Fibroblast of lung (primary cell): ENCODE data around the gene MYLK. TPM values are rescaled to one million over a fixed set of nuclear protein-coding genes. Genes with fewer than 3 reads are reported as not detected.

Experiments used
- DNase-seq, 2 donors: peaks; one replicate each; pipeline versions ENCODE4 v3.0.0 to v3.0.0-alpha.2; 2010; ENCODE audit warnings: low read depth in 2 of 2
- H2AFZ ChIP-seq: 2 replicates; pipeline ENCODE4 v1.5.1; 2012; ENCODE audit warnings: low read length, control low read depth, inconsistent platforms
- H3K27ac ChIP-seq: 2 replicates; pipeline ENCODE4 v1.5.1; 2011; ENCODE audit warnings: low read length, control low read depth; ENCODE audit not compliant: insufficient read depth
- H3K27me3 ChIP-seq: 2 replicates; pipeline ENCODE4 v1.5.1; 2011; ENCODE audit warnings: mild to moderate bottlenecking, low read length; ENCODE audit not compliant: control insufficient read depth, insufficient read depth
- H3K36me3 ChIP-seq: 2 replicates; pipeline ENCODE4 v1.5.1; 2011; ENCODE audit warnings: low read length; ENCODE audit not compliant: control insufficient read depth, insufficient read depth
- H3K4me1 ChIP-seq: 2 replicates; pipeline ENCODE4 v1.5.1; 2011; ENCODE audit warnings: low read length; ENCODE audit not compliant: control insufficient read depth, insufficient read depth; ENCODE audit errors: extremely low read depth
- H3K4me2 ChIP-seq: 2 replicates; pipeline ENCODE4 v1.5.1; 2011; ENCODE audit warnings: low read length, control low read depth; ENCODE audit not compliant: insufficient read depth; ENCODE audit errors: extremely low read depth
- H3K4me3 ChIP-seq, 4 experiments: fragments of 200-600 bp in 1 of 4; sonication (generic) in 1 of 4; replicated peaks in 1 of 4; 2 replicates each; pipeline ENCODE4 v1.5.1; 2011 to 2016; ENCODE audit warnings: low read length in 4 of 4, low read depth in 3 of 4, mild to moderate bottlenecking in 3 of 4, control low read depth in 2 of 4, inconsistent platforms in 1 of 4, mixed read lengths in 1 of 4; ENCODE audit not compliant: insufficient read depth in 1 of 4; ENCODE audit errors: control extremely low read depth in 1 of 4
- H3K79me2 ChIP-seq: 2 replicates; pipeline ENCODE4 v1.5.1; 2012; ENCODE audit warnings: mild to moderate bottlenecking, low read length, inconsistent platforms; ENCODE audit not compliant: control insufficient read depth, insufficient read depth
- H3K9ac ChIP-seq: 2 replicates; pipeline ENCODE4 v1.5.1; 2011; ENCODE audit warnings: mild to moderate bottlenecking, low read length, control low read depth; ENCODE audit not compliant: insufficient read depth
- H3K9me3 ChIP-seq: 2 replicates; pipeline ENCODE4 v1.5.1; 2012; ENCODE audit warnings: low read depth, low read length; ENCODE audit not compliant: control insufficient read depth, insufficient read depth
- H4K20me1 ChIP-seq: 2 replicates; pipeline ENCODE4 v1.5.1; 2011; ENCODE audit warnings: low read length; ENCODE audit not compliant: control insufficient read depth, insufficient read depth; ENCODE audit errors: extremely low read depth
- EZH2 ChIP-seq: IDR thresholded peaks from 2 replicates; pipeline ENCODE4 v1.5.1; 2012; ENCODE audit warnings: low read length, control low read depth, mild to moderate bottlenecking; ENCODE audit errors: missing control alignments
- polyA plus RNA-seq, 2 donors: library from polyadenylated mRNA; depleted of rRNA in 1 of 2; stranded (reverse) in 1 of 2; unstranded in 1 of 2; fragments of >200 nt; gene quantifications; 2 replicates each; pipeline ENCODE4 v1.2.1, GENCODE V29; 2011 to 2012; ENCODE audit warnings: missing spikeins in 1 of 2
- total RNA-seq: library from RNA; depleted of rRNA; stranded (reverse); fragments of >200 nt; gene quantifications from 2 replicates; pipeline ENCODE4 v1.2.1, GENCODE V29; 2014
- TF ChIP-seq, protein P1 (sequence below), 2 donors: IDR thresholded peaks in 1 of 2; conservative IDR thresholded peaks in 1 of 2; 1 replicate in 1 of 2; 2 replicates in 1 of 2; pipeline ENCODE4 v1.5.1; 2011 to 2012; ENCODE audit warnings: low read length in 2 of 2, control low read depth in 1 of 2, inconsistent platforms in 1 of 2, low read depth in 1 of 2, mild to moderate bottlenecking in 1 of 2

MYLK gene
- total and polyA plus RNA-seq, 2 donors (not counting 1 experiment from before 2014, with no cell fraction given), result 918 to 941 TPM

DNA sequence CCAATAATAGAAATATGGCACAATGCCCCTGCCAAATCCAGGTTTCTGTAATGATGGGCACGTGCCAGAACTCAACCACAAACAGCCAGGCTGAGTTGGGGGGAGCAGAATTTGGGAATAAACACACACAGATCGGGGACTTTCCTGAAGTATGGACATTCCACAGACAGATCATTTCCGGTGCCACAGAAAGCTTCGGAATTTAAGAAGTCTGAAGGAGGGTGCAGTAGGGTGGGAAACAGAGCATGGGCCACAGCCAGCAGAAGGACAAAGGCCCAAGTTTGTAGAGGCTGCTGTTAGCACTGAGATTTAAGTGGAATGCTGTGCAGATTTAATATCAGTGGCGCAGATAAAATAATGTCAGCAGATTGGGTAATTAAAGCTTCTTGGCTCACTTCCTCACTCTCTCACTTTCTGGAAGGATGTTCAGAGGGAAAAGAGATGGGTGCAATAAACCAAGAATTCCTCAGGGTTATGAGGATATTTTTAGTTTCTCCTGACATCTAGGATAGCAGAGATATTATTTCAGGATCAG is 67.4 kb downstream of the MYLK start:
- H3K9me3 ChIP-seq, result no peaks in the 10 kb centered on the region
- H3K4me3 ChIP-seq, result no peak overlapping the region
- H3K27ac ChIP-seq, result peak overlapping the region; percentile 44
- no peak overlapping the region for H2AFZ ChIP-seq
- H3K4me2 ChIP-seq, result no peak overlapping the region
- H3K79me2 ChIP-seq, result peaks cover 2% of the 10 kb centered on the region
- peaks cover 38% of the 10 kb centered on the region for H3K4me1 ChIP-seq
- DNase-seq, result peak; percentile 59 to 95
- peaks cover 10% of the 10 kb centered on the region for H3K36me3 ChIP-seq
- H4K20me1 ChIP-seq, result no peaks in the 10 kb centered on the region
- H3K27me3 ChIP-seq, result no peaks in the 10 kb centered on the region
- no peak overlapping the region for H3K9ac ChIP-seq
- TF ChIP-seq, protein P1, sequence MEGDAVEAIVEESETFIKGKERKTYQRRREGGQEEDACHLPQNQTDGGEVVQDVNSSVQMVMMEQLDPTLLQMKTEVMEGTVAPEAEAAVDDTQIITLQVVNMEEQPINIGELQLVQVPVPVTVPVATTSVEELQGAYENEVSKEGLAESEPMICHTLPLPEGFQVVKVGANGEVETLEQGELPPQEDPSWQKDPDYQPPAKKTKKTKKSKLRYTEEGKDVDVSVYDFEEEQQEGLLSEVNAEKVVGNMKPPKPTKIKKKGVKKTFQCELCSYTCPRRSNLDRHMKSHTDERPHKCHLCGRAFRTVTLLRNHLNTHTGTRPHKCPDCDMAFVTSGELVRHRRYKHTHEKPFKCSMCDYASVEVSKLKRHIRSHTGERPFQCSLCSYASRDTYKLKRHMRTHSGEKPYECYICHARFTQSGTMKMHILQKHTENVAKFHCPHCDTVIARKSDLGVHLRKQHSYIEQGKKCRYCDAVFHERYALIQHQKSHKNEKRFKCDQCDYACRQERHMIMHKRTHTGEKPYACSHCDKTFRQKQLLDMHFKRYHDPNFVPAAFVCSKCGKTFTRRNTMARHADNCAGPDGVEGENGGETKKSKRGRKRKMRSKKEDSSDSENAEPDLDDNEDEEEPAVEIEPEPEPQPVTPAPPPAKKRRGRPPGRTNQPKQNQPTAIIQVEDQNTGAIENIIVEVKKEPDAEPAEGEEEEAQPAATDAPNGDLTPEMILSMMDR (conservative IDR thresholded peaks at IDR 0.05 in 1 of 2, IDR thresholded peaks at IDR 0.05 in 1 of 2; ENCODE audit: low read depth in 1 of 2, low read length in 2 of 2), result no peak
- TF ChIP-seq EZH2, result no peak

DNA sequence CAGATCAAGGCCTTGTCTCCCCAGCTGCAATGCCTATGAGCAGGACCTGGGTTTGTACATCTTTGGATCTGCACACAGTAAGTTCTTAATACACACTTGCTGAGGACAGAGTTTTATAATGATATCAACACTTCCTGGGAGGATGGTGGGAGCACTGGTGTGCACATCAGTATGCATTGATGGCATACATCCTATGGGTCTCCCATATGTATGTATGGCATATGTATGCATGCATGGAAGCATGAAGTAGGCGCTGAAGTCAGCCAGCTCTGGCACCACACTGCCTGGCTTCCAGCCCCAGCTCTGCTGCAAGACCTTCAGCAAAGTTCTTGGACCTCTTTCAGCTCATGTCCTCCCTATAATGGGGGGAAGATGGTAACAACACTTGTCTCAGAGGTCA is 68.2 kb downstream of the MYLK start:
- H3K27ac ChIP-seq, result no peak overlapping the region
- no peak overlapping the region for H2AFZ ChIP-seq
- H4K20me1 ChIP-seq, result no peaks in the 10 kb centered on the region
- no peaks in the 10 kb centered on the region for H3K9me3 ChIP-seq
- TF ChIP-seq EZH2, result no peak
- TF ChIP-seq, protein P1 (conservative IDR thresholded peaks at IDR 0.05 in 1 of 2, IDR thresholded peaks at IDR 0.05 in 1 of 2; ENCODE audit: low read depth in 1 of 2, low read length in 2 of 2), result no peak
- H3K4me2 ChIP-seq, result no peak overlapping the region
- H3K9ac ChIP-seq, result no peak overlapping the region
- H3K79me2 ChIP-seq, result peaks cover 2% of the 10 kb centered on the region
- no peak overlapping the region for H3K4me3 ChIP-seq
- no peaks in the 10 kb centered on the region for H3K27me3 ChIP-seq
- peaks cover 10% of the 10 kb centered on the region for H3K36me3 ChIP-seq
- DNase-seq, result no peak
- peaks cover 38% of the 10 kb centered on the region for H3K4me1 ChIP-seq

DNA sequence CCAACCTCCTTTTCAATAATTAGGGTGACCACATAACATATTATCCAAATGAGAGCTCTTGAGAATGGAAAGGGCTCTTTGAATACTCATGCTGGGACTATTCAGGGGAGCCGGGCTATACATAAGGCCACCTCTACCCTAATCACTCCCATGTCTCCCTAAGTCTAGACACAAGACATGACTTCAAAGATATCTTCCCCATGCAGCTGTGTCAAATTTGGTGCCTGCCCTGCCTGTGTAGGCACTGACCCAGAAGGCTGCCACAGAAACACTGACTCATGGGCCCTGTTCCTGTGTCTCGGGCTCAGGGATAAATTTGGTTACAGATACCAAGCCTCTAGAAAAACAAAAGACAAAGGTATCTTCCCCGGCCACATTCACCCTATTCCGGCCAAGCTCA is 70.3 kb downstream of the MYLK start:
- TF ChIP-seq, protein P1 (conservative IDR thresholded peaks at IDR 0.05 in 1 of 2, IDR thresholded peaks at IDR 0.05 in 1 of 2; ENCODE audit: low read depth in 1 of 2, low read length in 2 of 2), result no peak
- TF ChIP-seq EZH2, result no peak
- Histone ChIP-seq H3K79me2 (peaks cover 4% of the 10 kb centered on the region), H3K9me3 (no peaks in the 10 kb centered on the region), H3K4me2 (no peak overlapping the region), H3K4me3 (no peak overlapping the region), H3K36me3 (peaks cover 16% of the 10 kb centered on the region), H3K4me1 (peaks cover 25% of the 10 kb centered on the region), H4K20me1 (no peaks in the 10 kb centered on the region), H2AFZ (no peak overlapping the region), H3K27me3 (no peaks in the 10 kb centered on the region), H3K9ac (no peak overlapping the region), H3K27ac (no peak overlapping the region)
- peak in 1 of 2 donors; percentile 94 for DNase-seq
